Heart left ventricle (tissue), 16 donors: Measurements from ENCODE around the gene TNFRSF13B. TPM values are rescaled to one million over a fixed set of nuclear protein-coding genes. Genes with fewer than 3 reads are reported as not detected.

ENCODE experiments used
- ATAC-seq, 4 donors: fragments of 200-7000 bp; cut with Tn5 transposase; one replicate each; pipeline ENCODE4 v1.9.1; 2020 to 2022; ENCODE audit warnings: moderate library complexity in 4 of 4, mild to moderate bottlenecking in 3 of 4, moderate number of reproducible peaks in 1 of 4
- DNase-seq, 5 donors: peaks; one replicate each; pipeline ENCODE4 v3.0.0-alpha.2; 2020
- H3K27ac ChIP-seq, 12 donors: fragments of 200-600 bp; sonication (generic) in 4 of 12; one replicate each; pipeline versions ENCODE4 v1.5.0 to v1.8.0; 2016 to 2022; ENCODE audit warnings: mild to moderate bottlenecking in 2 of 12
- H3K27me3 ChIP-seq, 9 donors: fragments of 200-600 bp; sonication (generic) in 2 of 9; one replicate each; pipeline versions ENCODE4 v1.5.1 to v1.8.0; 2016 to 2022; ENCODE audit warnings: mild to moderate bottlenecking in 3 of 9
- H3K36me3 ChIP-seq, 9 donors: fragments of 200-600 bp; sonication (generic) in 2 of 9; one replicate each; pipeline versions ENCODE4 v1.5.0 to v1.8.0; 2018 to 2022; ENCODE audit warnings: mild to moderate bottlenecking in 2 of 9
- H3K4me1 ChIP-seq, 12 donors: fragments of 200-600 bp; sonication (generic) in 4 of 12; one replicate each; pipeline versions ENCODE4 v1.5.0 to v1.8.0; 2016 to 2022; ENCODE audit warnings: mild to moderate bottlenecking in 3 of 12
- H3K4me3 ChIP-seq, 12 donors: fragments of 200-600 bp; sonication (generic) in 4 of 12; one replicate each; pipeline versions ENCODE4 v1.5.0 to v1.8.0; 2017 to 2022; ENCODE audit warnings: mild to moderate bottlenecking in 9 of 12, moderate library complexity in 4 of 12
- H3K9me3 ChIP-seq, 12 donors: fragments of 200-600 bp; sonication (generic) in 4 of 12; one replicate each; pipeline versions ENCODE4 v1.5.0 to v1.8.0; 2016 to 2022; ENCODE audit warnings: mild to moderate bottlenecking in 1 of 12
- CTCF ChIP-seq, 12 donors: fragments of 200-600 bp; sonication (generic) in 4 of 12; IDR thresholded peaks; one replicate each; pipeline versions ENCODE4 v1.5.0 to v1.8.0; 2018 to 2022; ENCODE audit warnings: antibody characterized with exemption in 12 of 12, mild to moderate bottlenecking in 5 of 12
- POLR2A ChIP-seq, 2 donors: fragments of 450-650 bp; IDR thresholded peaks; one replicate each; pipeline ENCODE4 v1.6.1; 2017; ENCODE audit warnings: antibody characterized with exemption in 2 of 2, mild to moderate bottlenecking in 2 of 2, moderate library complexity in 2 of 2
- WGBS, 4 donors: extraction: QIAGEN DNeasy Blood & Tissue Kit in 2 of 4; methylation state at CpG; one replicate each; pipeline versions ENCODE4 v1.1.5 to v1.1.7; 2013 to 2018; 5-methylcytosine and 5-hydroxymethylcytosine counted together
- intact Hi-C, 10 donors: fragments of 100-400 bp; cut with DNase I; formaldehyde crosslinking; loops; one replicate each; pipeline versions ENCODE4 v1.11.1 to v1.14.2; 2022
- polyA plus RNA-seq, 2 donors: library from polyadenylated mRNA; stranded (reverse); fragments of 200-250 nt; gene quantifications; one replicate each; pipeline ENCODE4 v1.2.3, GENCODE V29; 2013
- total RNA-seq, 9 donors: library from RNA; depleted of rRNA in 2 of 9; stranded (reverse); fragments of >200 nt in 2 of 9; fragmentation: NEBNext Ultra II Directional in 3 of 9; extraction: Animal tissue kit (Norgen Biotek cat#: 25700) in 3 of 9; gene quantifications; one replicate each; pipeline versions ENCODE4 v1.1.0 to v1.2.4, GENCODE V29; 2016 to 2023
- donor health status: ischemic (EF 13 %, LVEDD 7.1; RV severe dilation, severe dysfunction).
- donor health status: healthy with polysubstance abuse.
- donor health status: DM: no; HTN: yes; CAD: no.
- donor health status: DM: no; HTN: no; CAD: no.
- donor health status: ischemic (EF 25% LVEDD 6.9; RV normal size, moderate dysfunction).
- donor health status: ischemic (EF 25% LVEDD 5.7; RV mildly dilated, moderate dysfunction).
- donor health status: healthy.
- donor health status: DM: yes; HTN: yes; CAD: no.
- donor health status: ischemic (EF 35%, LVEDD 5.7; RV mildly dilated, moderate dysfunction).
- donor health status: nonischemic (EF 11% LVEDD 7.7; RV severe dilation, severe dysfunction).
- donor health status: DM: yes; HTN: yes; CAD: no.
- donor health status: PGD.
- donor health status: ischemic (EF 29% LVEDD 5.4; RV normal size, mild dysfunction).
- donor health status: nonischemic (EF 23%, LVEDD 6.1; RV moderate dilation, normal function).

The TNFRSF13B gene
- total and polyA plus RNA-seq, 11 donors = not detected

- TF ChIP-seq POLR2A (IDR thresholded peaks at IDR 0.05) = no peak
- no peak for TF ChIP-seq CTCF (IDR thresholded peaks at IDR 0.05)
- no peak for DNase-seq
- WGBS, 4 donors = 86 to 91% (median 89%) methylated on average over 15 of the region's 15 CpGs
- H3K9me3 ChIP-seq = no peaks in the 10 kb centered on the region
- no peaks in the 10 kb centered on the region for H3K4me1 ChIP-seq
- H3K4me3 ChIP-seq = no peak overlapping the region
- no peak overlapping the region for H3K27ac ChIP-seq
- intact Hi-C loops = no loop called here
- ATAC-seq = no peak
- H3K27me3 ChIP-seq = peaks cover 0 to 4% (median 0%) of the 10 kb centered on the region in 9 donors
- no peaks in the 10 kb centered on the region for H3K36me3 ChIP-seq
These were observed 30.6 kb downstream of the TNFRSF13B start for GRCh38 chr17:16941072-16942036.

- DNase-seq (no peak), ATAC-seq (no peak)
- Histone ChIP-seq H3K27me3 (peaks cover 0 to 4% (median 0%) of the 10 kb centered on the region in 9 donors), H3K9me3 (no peaks in the 10 kb centered on the region), H3K27ac (no peak overlapping the region), H3K4me1 (no peaks in the 10 kb centered on the region), H3K36me3 (no peaks in the 10 kb centered on the region), H3K4me3 (no peak overlapping the region)
- TF ChIP-seq POLR2A (IDR thresholded peaks at IDR 0.05) (no peak), CTCF (IDR thresholded peaks at IDR 0.05) (no peak)
- WGBS, 4 donors = 75 to 95% (median 80%) methylated on average over 4 to 18 of the region's 18 CpGs
- intact Hi-C loops = no loop called here
These were observed 31.6 kb downstream of the TNFRSF13B start for GRCh38 chr17:16940116-16940881.

GRCh38 chr17:16939606-16940115 lies 32.3 kb downstream of the TNFRSF13B start:
- Histone ChIP-seq H3K9me3 (no peaks in the 10 kb centered on the region), H3K4me1 (no peaks in the 10 kb centered on the region), H3K36me3 (no peaks in the 10 kb centered on the region), H3K4me3 (no peak overlapping the region), H3K27ac (no peak overlapping the region), H3K27me3 (peaks cover 0 to 4% (median 0%) of the 10 kb centered on the region in 9 donors)
- ATAC-seq (no peak), DNase-seq (no peak)
- WGBS, 4 donors = 83 to 90% (median 86%) methylated on average over 20 to 21 of the region's 21 CpGs
- intact Hi-C loops = no loop called here
- TF ChIP-seq CTCF (IDR thresholded peaks at IDR 0.05) (no peak), POLR2A (IDR thresholded peaks at IDR 0.05) (no peak)

- H3K4me1 ChIP-seq = no peaks in the 10 kb centered on the region
- no peaks in the 10 kb centered on the region for H3K9me3 ChIP-seq
- ATAC-seq (no peak), DNase-seq (no peak)
- peaks cover 0 to 3% (median 0%) of the 10 kb centered on the region in 9 donors for H3K27me3 ChIP-seq
- H3K36me3 ChIP-seq = no peaks in the 10 kb centered on the region
- H3K27ac ChIP-seq = no peak overlapping the region
- WGBS, 4 donors = 23 to 48% (median 32%) methylated on average over 1 of the region's 1 CpG
- intact Hi-C loops = no loop called here
- H3K4me3 ChIP-seq = no peak overlapping the region
- TF ChIP-seq POLR2A (IDR thresholded peaks at IDR 0.05) (no peak), CTCF (IDR thresholded peaks at IDR 0.05) (no peak)
These were observed 32.7 kb downstream of the TNFRSF13B start for GRCh38 chr17:16939208-16939576.
